ENCODE data around the gene ICE2. TPM values are rescaled to one million over a fixed set of nuclear protein-coding genes. Genes with fewer than 3 reads are reported as not detected.
"Not testable (repeated sequence)": the region's sequence is repeated elsewhere in the genome, so short reads cannot be mapped to it uniquely, and the experiment has no call there.

ICE2 gene
- total RNA-seq, 1 donor from 2014 or later = 67.2 TPM

GRCh38 chr15:60416484-60416883 lies 62.5 kb downstream of the ICE2 start:
- TF ChIP-seq, protein P1, sequence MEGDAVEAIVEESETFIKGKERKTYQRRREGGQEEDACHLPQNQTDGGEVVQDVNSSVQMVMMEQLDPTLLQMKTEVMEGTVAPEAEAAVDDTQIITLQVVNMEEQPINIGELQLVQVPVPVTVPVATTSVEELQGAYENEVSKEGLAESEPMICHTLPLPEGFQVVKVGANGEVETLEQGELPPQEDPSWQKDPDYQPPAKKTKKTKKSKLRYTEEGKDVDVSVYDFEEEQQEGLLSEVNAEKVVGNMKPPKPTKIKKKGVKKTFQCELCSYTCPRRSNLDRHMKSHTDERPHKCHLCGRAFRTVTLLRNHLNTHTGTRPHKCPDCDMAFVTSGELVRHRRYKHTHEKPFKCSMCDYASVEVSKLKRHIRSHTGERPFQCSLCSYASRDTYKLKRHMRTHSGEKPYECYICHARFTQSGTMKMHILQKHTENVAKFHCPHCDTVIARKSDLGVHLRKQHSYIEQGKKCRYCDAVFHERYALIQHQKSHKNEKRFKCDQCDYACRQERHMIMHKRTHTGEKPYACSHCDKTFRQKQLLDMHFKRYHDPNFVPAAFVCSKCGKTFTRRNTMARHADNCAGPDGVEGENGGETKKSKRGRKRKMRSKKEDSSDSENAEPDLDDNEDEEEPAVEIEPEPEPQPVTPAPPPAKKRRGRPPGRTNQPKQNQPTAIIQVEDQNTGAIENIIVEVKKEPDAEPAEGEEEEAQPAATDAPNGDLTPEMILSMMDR (IDR thresholded peaks at IDR 0.05; ENCODE audit: unreplicated experiment) = no peak
- no peak overlapping the region for H3K27ac Mint-ChIP-seq
- no peak overlapping the region for H3K4me3 Mint-ChIP-seq

GRCh38 chr15:60414016-60414682 lies 64.8 kb downstream of the ICE2 start:
- Mint-ChIP-seq H3K27ac (peak overlapping the region; percentile 96), H3K4me3 (no peak overlapping the region), H3K27me3 (ENCODE audit: low read depth) (no peaks in the 10 kb centered on the region), H3K36me3 (peaks cover 2% of the 10 kb centered on the region), H3K4me1 (peaks cover 20% of the 10 kb centered on the region), H3K9me3 (no peaks in the 10 kb centered on the region)
- DNase-seq (ENCODE audit: low spot score in 2 of 2, unreplicated experiment in 2 of 2) = no peak
- TF ChIP-seq, protein P1 (IDR thresholded peaks at IDR 0.05; ENCODE audit: unreplicated experiment) = no peak

More at GRCh38 chr15:60416484-60416883, 62.5 kb downstream of the ICE2 start:
- Mint-ChIP-seq H3K9me3 (no peaks in the 10 kb centered on the region), H3K36me3 (peaks cover 2% of the 10 kb centered on the region), H3K4me1 (peaks cover 42% of the 10 kb centered on the region), H3K27me3 (ENCODE audit: low read depth) (no peaks in the 10 kb centered on the region)
- no peak for DNase-seq (ENCODE audit: low spot score in 2 of 2, unreplicated experiment in 2 of 2)

GRCh38 chr15:60413231-60413824 lies 65.6 kb downstream of the ICE2 start:
- Mint-ChIP-seq H3K36me3 (peaks cover 2% of the 10 kb centered on the region), H3K9me3 (no peaks in the 10 kb centered on the region), H3K27me3 (ENCODE audit: low read depth) (no peaks in the 10 kb centered on the region), H3K27ac (peak overlapping the region; percentile 96), H3K4me1 (peaks cover 22% of the 10 kb centered on the region), H3K4me3 (no peak overlapping the region)
- no peak for DNase-seq (ENCODE audit: low spot score in 2 of 2, unreplicated experiment in 2 of 2)
- TF ChIP-seq, protein P1 (IDR thresholded peaks at IDR 0.05; ENCODE audit: unreplicated experiment) = no peak

DNA sequence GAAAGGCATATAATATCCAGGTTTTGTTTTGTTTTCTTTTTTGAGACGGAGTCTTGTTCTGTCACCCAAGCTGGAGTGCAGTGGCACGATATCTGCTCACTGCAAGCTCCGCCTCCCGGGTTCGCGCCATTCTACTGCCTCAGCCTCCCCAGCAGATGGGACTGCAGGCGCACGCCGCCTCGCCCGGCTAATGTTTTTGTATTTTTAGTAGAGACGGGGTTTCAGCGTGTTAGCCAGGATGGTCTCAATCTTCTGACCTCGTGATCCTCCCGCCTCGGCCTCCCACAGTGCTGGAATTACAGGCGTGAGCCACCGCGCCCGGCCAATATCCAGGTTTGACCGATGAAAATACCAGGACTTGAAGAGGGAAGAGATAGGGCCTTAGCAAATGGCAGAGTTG lies 66.1 kb downstream of the ICE2 start:
- peak overlapping the region; percentile 96 for H3K27ac Mint-ChIP-seq

GRCh38 chr15:60411774-60412425 lies 67.0 kb downstream of the ICE2 start:
- DNase-seq (ENCODE audit: low spot score in 2 of 2, unreplicated experiment in 2 of 2) = no peak
- Mint-ChIP-seq H3K4me1 (peaks cover 28% of the 10 kb centered on the region), H3K27me3 (ENCODE audit: low read depth) (no peaks in the 10 kb centered on the region), H3K4me3 (no peak overlapping the region), H3K36me3 (peaks cover 2% of the 10 kb centered on the region), H3K9me3 (no peaks in the 10 kb centered on the region), H3K27ac (peak overlapping the region; percentile 39)
- TF ChIP-seq, protein P1 (IDR thresholded peaks at IDR 0.05; ENCODE audit: unreplicated experiment) = no peak

More for the DNA sequence above, 66.1 kb downstream of the ICE2 start:
- H3K4me3 Mint-ChIP-seq; H3K9me3 Mint-ChIP-seq; DNase-seq (ENCODE audit: low spot score in 2 of 2, unreplicated experiment in 2 of 2); H3K27me3 Mint-ChIP-seq (ENCODE audit: low read depth); H3K36me3 Mint-ChIP-seq: not testable (repeated sequence)
- H3K4me1 Mint-ChIP-seq = peaks cover 20% of the 10 kb centered on the region

GRCh38 chr15:60410350-60410749 lies 68.6 kb downstream of the ICE2 start:
- H3K4me3 Mint-ChIP-seq; DNase-seq (ENCODE audit: low spot score in 2 of 2, unreplicated experiment in 2 of 2); H3K9me3 Mint-ChIP-seq; H3K36me3 Mint-ChIP-seq; H3K27ac Mint-ChIP-seq; H3K27me3 Mint-ChIP-seq (ENCODE audit: low read depth): not testable (repeated sequence)
- peaks cover 35% of the 10 kb centered on the region for H3K4me1 Mint-ChIP-seq
